Stimulated activated CD4-positive, alpha-beta T cell treated with anti-CD3 and anti-CD28 coated beads, Interleukin-4, amount 100 ng/mL, for 4 hours (primary cell): Measurements from ENCODE around the gene CRTAC1.

Experiments
- DNase-seq, 2 experiments: peaks; one replicate each; pipeline ENCODE4 v3.0.0-alpha.2; 2020

The CRTAC1 gene

GRCh38 chr10:98029149-98030092, 1.0 kb downstream of the CRTAC1 start:
- DNase-seq, result no peak

DNA sequence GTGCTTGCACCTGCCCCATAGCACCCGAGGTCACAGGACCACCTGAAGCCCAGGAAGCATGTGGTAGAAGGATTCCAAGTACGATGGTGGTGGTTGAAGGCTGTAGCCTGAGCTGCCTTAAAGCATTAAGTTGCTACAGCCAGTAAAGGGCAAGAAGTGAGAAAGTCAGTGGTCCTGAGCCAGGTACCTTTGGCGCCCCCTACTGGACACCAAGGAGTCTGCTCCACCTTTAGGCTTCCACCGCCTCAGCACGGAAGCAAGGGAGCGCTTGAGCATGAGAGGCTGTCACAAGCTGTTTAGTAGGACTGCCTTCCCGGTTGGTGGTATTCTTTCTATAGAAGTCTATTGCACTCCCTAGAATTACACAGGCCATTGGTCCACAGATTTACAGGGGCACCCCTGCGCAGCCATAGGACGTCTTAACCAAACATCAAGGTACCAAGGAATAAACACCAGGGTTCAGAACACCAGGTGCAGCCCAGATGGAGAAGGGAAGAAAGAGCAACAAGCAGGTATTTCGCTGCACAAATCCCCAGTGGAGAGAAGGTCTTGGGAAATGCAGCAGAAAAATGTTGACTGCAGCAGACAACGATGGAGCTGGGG, 2.2 kb downstream of the CRTAC1 start:
- DNase-seq, result peak; percentile 34 to 53

- no peak for DNase-seq
Observed at GRCh38 chr10:98023024-98023423, 7.4 kb downstream of the CRTAC1 start.

- no peak for DNase-seq
Observed at GRCh38 chr10:98020784-98021183, 9.6 kb downstream of the CRTAC1 start.

GRCh38 chr10:98020254-98020653, 10.2 kb downstream of the CRTAC1 start:
- no peak for DNase-seq

- no peak for DNase-seq
Observed at GRCh38 chr10:98019784-98020183, 10.6 kb downstream of the CRTAC1 start.

GRCh38 chr10:98016772-98017475, 13.5 kb downstream of the CRTAC1 start:
- DNase-seq, result no peak

- no peak for DNase-seq
Observed at GRCh38 chr10:98013776-98014175, 16.6 kb downstream of the CRTAC1 start.

- DNase-seq, result no peak
Observed at GRCh38 chr10:98013122-98013521, 17.3 kb downstream of the CRTAC1 start.

GRCh38 chr10:98012644-98013043, 17.8 kb downstream of the CRTAC1 start:
- DNase-seq, result no peak

DNA sequence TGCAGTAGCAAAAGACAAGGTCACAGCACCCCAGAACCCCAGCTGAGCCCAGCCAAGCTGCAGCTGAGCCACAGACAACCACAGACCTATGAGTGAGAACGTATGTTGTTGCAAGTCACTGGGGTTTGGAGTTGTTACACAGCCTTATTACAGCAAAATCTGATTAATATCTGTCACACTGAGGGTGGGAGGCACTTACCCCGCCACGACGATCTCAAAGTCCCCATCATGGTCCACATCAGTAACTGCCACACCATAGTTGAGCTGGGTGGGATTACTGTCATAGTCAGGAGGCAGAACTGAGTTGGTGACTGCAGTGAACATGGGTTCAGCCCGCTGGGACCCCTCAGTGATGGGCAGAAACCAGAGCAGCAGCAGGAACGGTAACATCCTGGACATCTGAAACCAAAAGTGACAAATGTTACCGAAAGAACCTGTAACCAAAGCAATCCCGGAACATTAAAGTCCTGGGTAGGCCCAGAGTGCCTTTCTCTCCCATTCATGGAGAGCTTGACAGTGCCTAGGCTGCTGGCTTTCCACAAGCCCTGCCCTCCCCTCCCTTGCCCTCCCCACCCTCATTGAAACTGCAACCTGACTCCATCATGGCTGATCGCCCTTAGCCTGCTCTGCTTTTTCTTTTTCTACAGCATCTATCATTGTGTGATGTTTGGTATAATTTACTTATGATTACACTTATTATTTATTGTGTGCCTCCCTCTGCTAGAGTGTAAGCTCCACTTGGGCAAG, 19.3 kb downstream of the CRTAC1 start:
- DNase-seq, result no peak

GRCh38 chr10:98006266-98006665, 24.2 kb downstream of the CRTAC1 start:
- DNase-seq, result no peak

DNA sequence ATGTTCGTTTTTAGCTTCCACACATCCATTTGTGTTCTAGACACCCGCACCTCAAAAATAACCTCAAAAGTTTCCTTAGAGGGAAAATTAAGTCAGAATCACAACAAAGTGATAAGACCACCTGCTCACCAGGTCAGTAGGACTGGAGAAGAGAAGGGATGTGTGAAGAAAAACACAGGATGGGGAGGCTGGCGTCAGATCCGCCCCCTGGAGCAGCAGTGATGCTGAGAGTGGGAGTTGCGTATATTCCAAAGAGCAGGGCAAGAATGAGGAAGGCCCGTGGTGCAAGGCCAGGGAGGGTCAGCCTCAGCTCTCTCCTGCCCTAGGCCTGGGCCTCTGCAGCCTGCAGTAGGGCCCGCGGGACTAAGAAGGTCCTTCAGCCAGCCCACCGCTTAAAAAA, 28.7 kb downstream of the CRTAC1 start:
- no peak for DNase-seq

GRCh38 chr10:98000346-98000745, 30.1 kb downstream of the CRTAC1 start:
- DNase-seq, result no peak

GRCh38 chr10:97999923-98000248, 30.5 kb downstream of the CRTAC1 start:
- no peak for DNase-seq

DNA sequence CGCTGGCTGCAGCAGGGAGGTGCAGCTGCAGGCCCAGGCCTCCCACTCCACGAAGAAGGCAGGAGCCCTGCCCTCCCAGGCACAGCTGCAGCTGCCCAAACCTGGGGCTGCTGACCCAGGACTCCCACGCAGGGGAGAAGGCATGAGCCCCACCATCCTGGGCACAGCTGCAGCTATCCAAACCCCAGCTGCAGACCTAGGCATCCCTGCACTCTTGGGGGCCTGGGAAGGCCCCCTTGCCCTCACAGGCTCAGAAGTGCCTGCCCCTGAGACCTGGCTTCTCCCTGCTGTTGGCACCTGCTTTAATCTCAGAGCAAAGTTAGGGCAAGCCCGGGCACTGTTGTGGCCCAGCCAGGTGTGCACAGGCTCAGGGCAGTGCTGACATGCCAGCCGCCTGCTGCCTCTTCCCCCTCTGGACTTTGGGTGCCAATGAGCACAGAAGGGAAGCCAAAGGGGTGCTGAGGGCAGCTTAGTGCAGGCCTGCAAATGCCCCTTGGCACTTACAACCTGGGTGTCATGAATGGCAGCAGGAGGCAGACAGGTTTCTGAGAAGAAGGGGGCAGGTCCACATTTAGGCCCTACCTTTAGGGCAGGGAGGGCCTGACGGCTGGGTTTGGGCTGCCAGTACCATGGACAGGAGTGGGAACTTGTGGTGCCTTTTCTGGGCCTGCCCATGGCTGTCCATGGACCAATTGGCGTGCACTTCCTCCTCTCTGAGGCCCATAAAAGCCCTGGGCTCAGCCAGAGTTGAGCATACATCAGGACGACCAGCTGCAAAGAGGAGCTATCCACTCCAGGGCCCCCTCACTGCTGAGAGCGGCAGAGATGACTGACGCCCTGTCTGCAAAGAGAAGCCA, 31.1 kb downstream of the CRTAC1 start:
- no peak for DNase-seq

- no peak for DNase-seq
Observed at GRCh38 chr10:97991871-97992270, 38.5 kb downstream of the CRTAC1 start.

GRCh38 chr10:97981816-97982215, 48.6 kb downstream of the CRTAC1 start:
- DNase-seq, result no peak

DNA sequence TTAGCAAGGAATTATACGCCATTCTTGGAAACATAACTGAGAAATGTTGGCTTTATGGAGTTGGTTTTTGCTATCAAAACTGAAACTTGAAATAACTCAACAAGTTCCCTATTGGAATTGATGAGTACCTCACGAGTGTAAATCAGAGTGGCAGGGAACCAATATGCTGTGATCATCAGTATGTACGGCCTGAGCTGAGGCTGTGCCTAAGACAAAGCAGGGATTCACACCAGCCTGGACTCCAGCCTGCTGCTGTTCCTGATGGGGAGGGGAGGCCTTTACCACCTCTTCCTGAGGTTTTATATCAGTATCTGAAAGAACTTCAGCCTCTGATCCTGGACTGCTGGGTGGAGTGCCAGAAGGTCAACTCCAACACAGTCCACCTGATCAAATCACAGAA, 52.7 kb downstream of the CRTAC1 start:
- no peak for DNase-seq

- DNase-seq, result no peak
Observed at GRCh38 chr10:97975598-97975997, 54.8 kb downstream of the CRTAC1 start.

GRCh38 chr10:97974526-97975525, 55.6 kb downstream of the CRTAC1 start:
- no peak for DNase-seq
